ENCODE measurements around the gene MYL7.

DNA sequence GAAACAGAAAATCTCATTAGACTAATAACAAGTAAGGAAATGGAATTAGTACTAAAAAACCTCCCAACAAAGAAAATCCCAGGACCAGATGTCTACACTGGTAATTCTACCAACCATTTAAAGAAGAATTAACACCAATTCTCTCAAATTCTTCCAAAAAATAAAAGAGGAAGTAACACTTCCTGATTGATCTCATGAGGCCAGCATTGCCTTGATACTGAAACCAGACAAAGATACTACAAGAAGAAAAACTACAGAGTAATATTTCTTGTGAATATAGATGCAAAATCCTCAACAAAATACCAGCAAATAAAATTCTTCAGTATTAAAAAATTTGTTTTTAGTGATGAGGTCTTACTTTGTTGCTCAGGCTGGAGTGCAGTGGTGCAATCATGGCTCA, 26.8 kb upstream of the MYL7 start:
- TF ChIP-seq, protein P1, sequence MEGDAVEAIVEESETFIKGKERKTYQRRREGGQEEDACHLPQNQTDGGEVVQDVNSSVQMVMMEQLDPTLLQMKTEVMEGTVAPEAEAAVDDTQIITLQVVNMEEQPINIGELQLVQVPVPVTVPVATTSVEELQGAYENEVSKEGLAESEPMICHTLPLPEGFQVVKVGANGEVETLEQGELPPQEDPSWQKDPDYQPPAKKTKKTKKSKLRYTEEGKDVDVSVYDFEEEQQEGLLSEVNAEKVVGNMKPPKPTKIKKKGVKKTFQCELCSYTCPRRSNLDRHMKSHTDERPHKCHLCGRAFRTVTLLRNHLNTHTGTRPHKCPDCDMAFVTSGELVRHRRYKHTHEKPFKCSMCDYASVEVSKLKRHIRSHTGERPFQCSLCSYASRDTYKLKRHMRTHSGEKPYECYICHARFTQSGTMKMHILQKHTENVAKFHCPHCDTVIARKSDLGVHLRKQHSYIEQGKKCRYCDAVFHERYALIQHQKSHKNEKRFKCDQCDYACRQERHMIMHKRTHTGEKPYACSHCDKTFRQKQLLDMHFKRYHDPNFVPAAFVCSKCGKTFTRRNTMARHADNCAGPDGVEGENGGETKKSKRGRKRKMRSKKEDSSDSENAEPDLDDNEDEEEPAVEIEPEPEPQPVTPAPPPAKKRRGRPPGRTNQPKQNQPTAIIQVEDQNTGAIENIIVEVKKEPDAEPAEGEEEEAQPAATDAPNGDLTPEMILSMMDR (IDR thresholded peaks at IDR 0.05): no peak
- TF ChIP-seq POLR2AphosphoS5 (IDR thresholded peaks at IDR 0.05): no peak
